ENCODE results near the gene KCTD21. TPM values are rescaled to one million over a fixed set of nuclear protein-coding genes. Genes with fewer than 3 reads are reported as not detected.
A peak's percentile ranks its signal among the peaks of the same experiment; 100 is the strongest.
"Not testable (repeated sequence)": the region's sequence is repeated elsewhere in the genome, so short reads cannot be mapped to it uniquely, and the experiment has no call there.

The KCTD21 gene
- total RNA-seq: 1 to 10 TPM; 7.5 to 9.2 TPM

- H3K4me1 ChIP-seq: no peaks in the 10 kb centered on the region
- H3K27ac ChIP-seq: peak within 1 kb of the TSS; percentile 74
- TF ChIP-seq CTCF (IDR thresholded peaks at IDR 0.05): no peak
- no peaks in the 10 kb centered on the region for H3K36me3 ChIP-seq
- H3K4me3 ChIP-seq: peak within 1 kb of the TSS; percentile 90
- H3K9me3 ChIP-seq: no peaks in the 10 kb centered on the region
- peak within 1 kb of the TSS; percentile 77 to 81 for H3K9ac ChIP-seq (ENCODE audit: low read depth in 2 of 2, low read length in 2 of 2)
- intact Hi-C loops (cut with DNase I): no loop called here
- no peaks in the 10 kb centered on the region for H3K27me3 ChIP-seq
- peak; percentile 97 for DNase-seq
Observed at GRCh38 chr11:78188286-78189173, at the start of gene KCTD21, which contains the start of gene USP35. KCTD21 (minus strand) TSS chr11:78188626; CDS start chr11:78174554, 14,072 bp downstream. USP35 (plus strand) TSS chr11:78188919; CDS start chr11:78196246, 7,327 bp downstream.

GRCh38 chr11:78237293-78238046, 49.0 kb upstream of the KCTD21 start:
- Histone ChIP-seq H3K36me3 (no peaks in the 10 kb centered on the region), H3K4me1 (no peaks in the 10 kb centered on the region), H3K27me3 (no peaks in the 10 kb centered on the region), H3K9me3 (no peaks in the 10 kb centered on the region), H3K27ac (no peak overlapping the region), H3K4me3 (no peak overlapping the region), H3K9ac (ENCODE audit: low read depth in 2 of 2, low read length in 2 of 2) (no peak overlapping the region)
- DNase-seq: no peak
- no peak for TF ChIP-seq CTCF (IDR thresholded peaks at IDR 0.05)
- intact Hi-C loops (cut with DNase I): no loop called here

GRCh38 chr11:78234006-78234405, 45.6 kb upstream of the KCTD21 start:
- Histone ChIP-seq H3K4me1 (no peaks in the 10 kb centered on the region), H3K9me3 (no peaks in the 10 kb centered on the region), H3K27ac (no peak overlapping the region), H3K27me3 (no peaks in the 10 kb centered on the region), H3K36me3 (no peaks in the 10 kb centered on the region), H3K4me3 (no peak overlapping the region), H3K9ac (ENCODE audit: low read depth in 2 of 2, low read length in 2 of 2) (no peak overlapping the region)
- TF ChIP-seq CTCF (IDR thresholded peaks at IDR 0.05): no peak
- DNase-seq: no peak
- intact Hi-C loops (cut with DNase I): no loop called here

GRCh38 chr11:78233046-78233445, 44.6 kb upstream of the KCTD21 start:
- H3K9me3 ChIP-seq; DNase-seq; H3K4me3 ChIP-seq; H3K4me1 ChIP-seq; H3K27ac ChIP-seq; H3K27me3 ChIP-seq; intact Hi-C loops (cut with DNase I); H3K36me3 ChIP-seq; H3K9ac ChIP-seq (ENCODE audit: low read depth in 2 of 2, low read length in 2 of 2): not testable (repeated sequence)

GRCh38 chr11:78231962-78232501, 43.6 kb upstream of the KCTD21 start:
- no peaks in the 10 kb centered on the region for H3K27me3 ChIP-seq
- H3K4me1 ChIP-seq: no peaks in the 10 kb centered on the region
- no peak overlapping the region for H3K9ac ChIP-seq (ENCODE audit: low read depth in 2 of 2, low read length in 2 of 2)
- no peaks in the 10 kb centered on the region for H3K36me3 ChIP-seq
- no peak for TF ChIP-seq CTCF (IDR thresholded peaks at IDR 0.05)
- no peak overlapping the region for H3K27ac ChIP-seq
- DNase-seq: no peak
- intact Hi-C loops (cut with DNase I): no loop called here
- no peak overlapping the region for H3K4me3 ChIP-seq
- no peaks in the 10 kb centered on the region for H3K9me3 ChIP-seq
